K562 (cell line): Measurements from ENCODE around the gene CRYBG1. TPM values are rescaled to one million over a fixed set of nuclear protein-coding genes. Genes with fewer than 3 reads are reported as not detected.

Experiments
- ATAC-seq: fragments of 200-7000 bp; cut with Tn5 transposase; 3 replicates; pipeline ENCODE4 v1.9.1; 2020; ENCODE audit warnings: moderate library complexity
- BruUV-seq: library from RNA; stranded (reverse); fragments of 400-500 nt; replicated peaks from 2 replicates; lab custom pipeline; 2021; lab: Mats Ljungman, UMichigan
- CTCF ChIA-PET: fragments of 300-600 bp; formaldehyde crosslinking; extraction: SDS; loops from one replicate; lab custom pipeline; 2021; ENCODE audit warnings: low intra/inter-chr PET ratio; lab: Yijun Ruan, JAX
- POLR2A ChIA-PET: fragments of 300-600, 350-650 bp; sonication (Branson Sonifier 250); formaldehyde crosslinking; extraction: SDS; loops from one replicate; lab custom pipeline; 2021; ENCODE audit warnings: antibody characterized with exemption, inconsistent platforms; lab: Yijun Ruan, JAX
- DNase-seq, 4 experiments: peaks; one replicate each; pipeline versions ENCODE4 v3.0.0 to v3.0.0-alpha.2; 2011 to 2018; ENCODE audit warnings: low spot score in 3 of 4, mixed read lengths in 3 of 4; ENCODE audit errors: extremely low read depth in 1 of 4
- FAIRE-seq: peaks from 2 replicates; lab custom pipeline; 2011; peaks lifted over from hg19 to GRCh38; lab: Jason Lieb, UNC
- H2AFZ ChIP-seq: 2 replicates; pipeline ENCODE4 v1.6.0; 2011; ENCODE audit warnings: low read depth, low read length, control low read depth, inconsistent platforms
- H3K27ac ChIP-seq: fragments of 200-600 bp; 3 replicates; pipeline ENCODE4 v1.8.0; 2011; ENCODE audit warnings: low read depth, mild to moderate bottlenecking, control low read depth, inconsistent platforms, low read length, moderate library complexity, mixed read lengths; ENCODE audit errors: extremely low read depth
- H3K27me3 ChIP-seq, 2 experiments: fragments of 300-600 bp in 1 of 2; 2 replicates in 1 of 2; 3 replicates in 1 of 2; pipeline versions ENCODE4 v1.6.0 to v1.8.0; 2011; ENCODE audit warnings: inconsistent platforms in 2 of 2, low read length in 2 of 2, mild to moderate bottlenecking in 1 of 2, mixed read lengths in 1 of 2, moderate library complexity in 1 of 2; ENCODE audit not compliant: control insufficient read depth in 2 of 2, insufficient read depth in 2 of 2
- H3K36me3 ChIP-seq: fragments of 300-600 bp; 3 replicates; pipeline ENCODE4 v1.8.0; 2011; ENCODE audit warnings: mild to moderate bottlenecking, low read length, inconsistent platforms; ENCODE audit not compliant: control insufficient read depth, insufficient read depth
- H3K4me1 ChIP-seq, 2 experiments: fragments of 200-600 bp in 1 of 2; replicated peaks in 1 of 2; 2 replicates in 1 of 2; 3 replicates in 1 of 2; pipeline versions ENCODE4 v1.5.1 to v1.8.0; 2011; ENCODE audit warnings: inconsistent platforms in 2 of 2, low read length in 2 of 2, mild to moderate bottlenecking in 1 of 2, mixed read lengths in 1 of 2, moderate library complexity in 1 of 2; ENCODE audit not compliant: control insufficient read depth in 2 of 2, insufficient read depth in 2 of 2
- H3K4me2 ChIP-seq: 2 replicates; pipeline ENCODE4 v1.6.1; 2011; ENCODE audit warnings: low read length, control low read depth, inconsistent platforms, mixed read lengths; ENCODE audit not compliant: insufficient read depth
- H3K4me3 ChIP-seq: fragments of 200-600 bp; sonication (generic), shearing (Covaris generic); 2 replicates; pipeline ENCODE4 v1.5.1; 2016; ENCODE audit warnings: control low read depth, inconsistent platforms
- H3K79me2 ChIP-seq: fragments of 200-600 bp; 3 replicates; pipeline ENCODE4 v1.8.0; 2011; ENCODE audit warnings: low read length, inconsistent platforms; ENCODE audit not compliant: control insufficient read depth, insufficient read depth
- H3K9ac ChIP-seq, 2 experiments: 2 replicates each; pipeline versions ENCODE4 v1.6.0 to v1.6.1; 2011; ENCODE audit warnings: low read depth in 2 of 2, low read length in 2 of 2, control low read depth in 1 of 2, inconsistent platforms in 1 of 2, mild to moderate bottlenecking in 1 of 2, mixed read lengths in 1 of 2; ENCODE audit not compliant: insufficient read depth in 1 of 2
- H3K9me1 ChIP-seq: one replicate; pipeline ENCODE4 v1.6.0; 2011; ENCODE audit warnings: inconsistent platforms, mild to moderate bottlenecking, low read length, moderate library complexity; ENCODE audit not compliant: control insufficient read depth, insufficient read depth
- H3K9me3 ChIP-seq: replicated peaks from 2 replicates; pipeline ENCODE4 v1.5.1; 2011; ENCODE audit warnings: low read depth, low read length, inconsistent platforms; ENCODE audit not compliant: control insufficient read depth, insufficient read depth
- H4K20me1 ChIP-seq: replicated peaks from 2 replicates; pipeline ENCODE4 v1.6.1; 2011; ENCODE audit warnings: low read length, inconsistent platforms, mixed read lengths; ENCODE audit not compliant: control insufficient read depth, insufficient read depth
- AFF4 ChIP-seq: sonication (generic); formaldehyde crosslinking; IDR thresholded peaks from 2 replicates; pipeline ENCODE4 v1.8.0; 2023; ENCODE audit warnings: mild to moderate bottlenecking, missing genetic modification reagents
- CEBPG ChIP-seq, 3 experiments: fragments of 200-800 bp in 1 of 3; sonication (Bioruptor generic) in 1 of 3; sonication (generic) in 1 of 3; formaldehyde crosslinking in 1 of 3; IDR thresholded peaks in 2 of 3; conservative IDR thresholded peaks in 1 of 3; 2 replicates each; pipeline versions ENCODE4 v1.6.1 to v1.8.0; 2016 to 2022; ENCODE audit warnings: missing compliant biosample characterization in 2 of 3, missing genetic modification characterization in 2 of 3, mild to moderate bottlenecking in 1 of 3, missing genetic modification reagents in 1 of 3
- SMARCB1 ChIP-seq: IDR thresholded peaks from 2 replicates; pipeline ENCODE4 v1.6.1; 2011; ENCODE audit warnings: improper control_type of control experiment, low read depth; ENCODE audit not compliant: insufficient read length
- ZNF239 ChIP-seq: fragments of 250-450 bp; sonication (Bioruptor Pico); IDR thresholded peaks from 2 replicates; pipeline ENCODE4 v1.4.0; 2020; ENCODE audit warnings: mild to moderate bottlenecking
- ZZZ3 ChIP-seq: fragments of 450-650 bp; IDR thresholded peaks from 2 replicates; pipeline ENCODE4 v1.6.1; 2016; ENCODE audit warnings: antibody characterized with exemption, mild to moderate bottlenecking, moderate library complexity
- WGBS: fragments of 100-300 bp; shearing (Covaris generic); methylation state at CpG from one replicate; pipeline ENCODE4 v1.1.6; 2016; ENCODE audit warnings: low coverage, mixed read lengths; ENCODE audit not compliant: insufficient coverage; ENCODE audit errors: missing lambda C conversion rate; 5-methylcytosine and 5-hydroxymethylcytosine counted together
- in situ Hi-C: fragments of 300-500 bp; cut with MboI; formaldehyde crosslinking; loops from 4 replicates; pipeline ENCODE4 v1.15.0; 2018; ENCODE audit warnings: inconsistent platforms, mixed read lengths
- intact Hi-C: fragments of 100-400 bp; cut with micrococcal nuclease; formaldehyde crosslinking; loops from 2 replicates; pipeline ENCODE4 v1.14.2; 2022
- polyA plus RNA-seq, 8 experiments: library from polyadenylated mRNA; depleted of rRNA in 4 of 8; stranded (reverse) in 5 of 8; unstranded in 3 of 8; fragments of >200 nt; fragmentation: Nextera tagmentation in 2 of 8; fragmentation: Illumina TruSeq in 1 of 8; extraction: Ambion mirVana in 2 of 8; extraction: Trizol in 1 of 8; gene quantifications; 2 replicates each; pipeline versions ENCODE4 v1.2.1 to v1.2.3, GENCODE V29; 2011 to 2014; ENCODE audit warnings: inconsistent platforms in 1 of 8, missing spikeins in 1 of 8
- total RNA-seq, 7 experiments: library from RNA; depleted of rRNA in 6 of 7; stranded (reverse); fragments of >200 nt in 6 of 7; fragmentation: Illumina TruSeq in 2 of 7; extraction: Trizol in 2 of 7; gene quantifications; 2 replicates each; pipeline versions ENCODE4 v1.2.1 to v1.2.3, GENCODE V29; 2011 to 2021; ENCODE audit warnings: low replicate concordance in 1 of 7

The CRYBG1 gene
- total and polyA plus RNA-seq, 9 of the 15 experiments (the other 6 are each of a cell fraction or from before 2014, with no cell fraction given), result 0.07 to 0.47 (median 0.11) TPM

GRCh38 chr6:106324726-106325335, 35.7 kb upstream of the CRYBG1 start:
- in situ Hi-C loops (no loop called here), intact Hi-C loops (loop anchor here (1.0 to 10.0 kb wide), 2 partner anchors 12 to 790 kb away; partner anchors contain the start of gene BEND3)
- H4K20me1 ChIP-seq, result no peaks in the 10 kb centered on the region
- H3K9me3 ChIP-seq, result 0 out of 2 replicates have a peak, but pooled peaks cover 3% of the 10 kb centered on the region
- peak overlapping the region; percentile 89 for H3K4me2 ChIP-seq
- CTCF ChIA-PET, result no interaction called here
- BruUV-seq, result TSS peak; percentile 53
- H3K4me3 ChIP-seq, result peak overlapping the region; percentile 86
- under 1% methylated on average over 9 of the region's 9 CpGs for WGBS
- H3K27ac ChIP-seq, result peak overlapping the region; percentile 93
- no peak for DNase-seq
- POLR2A ChIA-PET, result interaction anchor here (0.8 kb wide), 1 partner anchor 20 kb away, joined by 4 read pairs; no protein-coding TSS in a partner anchor
- FAIRE-seq, result peak; percentile 6
- peak overlapping the region; percentile 86 to 96 for H3K9ac ChIP-seq
- ATAC-seq, result peak; percentile 51
- H3K36me3 ChIP-seq, result peaks cover 25% of the 10 kb centered on the region
- H2AFZ ChIP-seq, result peak overlapping the region; percentile 84
- peaks cover 55% of the 10 kb centered on the region for H3K79me2 ChIP-seq
- H3K9me1 ChIP-seq, result no peaks in the 10 kb centered on the region
- TF ChIP-seq SMARCB1 (peak; percentile 68), AFF4 (CRISPR knock-in tag) (0 out of 2 replicates have a peak, but pooled peaks have one; percentile 14), CEBPG (CRISPR knock-in tag; IDR thresholded peaks at IDR 0.05) (no peak), CEBPG (tag; conservative IDR thresholded peaks at IDR 0.05 in 1 of 2, IDR thresholded peaks at IDR 0.05 in 1 of 2) (peak in 1 of 2 experiments; percentile 57; a peak in 2 of 4 replicates), ZNF239 (CRISPR knock-in tag) (no peak), ZZZ3 (no peak)
- TF ChIP-seq, all 486 proteins: peak for 3
- Histone ChIP-seq H3K4me1 (peaks cover 7 to 15% of the 10 kb centered on the region in 2 experiments; a peak in 4 of 5 replicates), H3K27me3 (no peaks in the 10 kb centered on the region)
